K562 (cell line): Measurements from ENCODE around the gene PIK3C2G.

ENCODE experiments used
- BMI1 ChIP-seq: fragments of 150-350 bp; IDR thresholded peaks from 2 replicates; pipeline ENCODE4 v1.6.1; 2014; ENCODE audit warnings: low read length
- C11orf30 ChIP-seq: fragments of 450-650 bp; IDR thresholded peaks from 2 replicates; pipeline ENCODE4 v1.6.1; 2016; ENCODE audit warnings: low read depth, mild to moderate bottlenecking
- GABPB1 ChIP-seq: sonication (generic); formaldehyde crosslinking; IDR thresholded peaks from 2 replicates; pipeline ENCODE4 v1.8.0; 2022; ENCODE audit warnings: mild to moderate bottlenecking, missing genetic modification reagents
- MTA2 ChIP-seq: fragments of 450-650 bp; IDR thresholded peaks from 2 replicates; pipeline ENCODE4 v1.6.1; 2016; ENCODE audit warnings: low read depth
- MTF1 ChIP-seq: fragments of 250-450 bp; sonication (Bioruptor Pico); IDR thresholded peaks from 2 replicates; pipeline ENCODE4 v1.9.0; 2021; ENCODE audit warnings: moderate library complexity, mild to moderate bottlenecking, inconsistent platforms, borderline replicate concordance
- MYNN ChIP-seq, 2 experiments: sonication (generic); formaldehyde crosslinking in 1 of 2; IDR thresholded peaks; 2 replicates each; pipeline versions ENCODE4 v1.5.0 to v1.6.1; 2016 to 2020; ENCODE audit warnings: antibody characterized with exemption in 1 of 2, missing genetic modification reagents in 1 of 2
- NFRKB ChIP-seq: fragments of 450-650 bp; IDR thresholded peaks from 2 replicates; pipeline ENCODE4 v1.6.1; 2016; ENCODE audit warnings: low read depth
- ZNF444 ChIP-seq: fragments of 250-450 bp; sonication (Bioruptor Pico); IDR thresholded peaks from 2 replicates; pipeline ENCODE4 v1.4.0; 2020; ENCODE audit warnings: mild to moderate bottlenecking, moderate library complexity
- TF ChIP-seq, protein P1 (sequence below), 3 experiments: IDR thresholded peaks in 2 of 3; conservative IDR thresholded peaks in 1 of 3; 2 replicates each; pipeline ENCODE4 v1.5.1; 2011 to 2012; ENCODE audit warnings: low read length in 3 of 3, mild to moderate bottlenecking in 3 of 3, control low read depth in 2 of 3, improper control_type of control experiment in 1 of 3, inconsistent platforms in 1 of 3, low read depth in 1 of 3, mixed read lengths in 1 of 3, moderate library complexity in 1 of 3; ENCODE audit not compliant: insufficient read depth in 2 of 3
- TF ChIP-seq, protein P2 (sequence below): sonication (generic); formaldehyde crosslinking; IDR thresholded peaks from 2 replicates; pipeline ENCODE4 v1.5.0; 2020; ENCODE audit warnings: missing genetic modification reagents

DNA sequence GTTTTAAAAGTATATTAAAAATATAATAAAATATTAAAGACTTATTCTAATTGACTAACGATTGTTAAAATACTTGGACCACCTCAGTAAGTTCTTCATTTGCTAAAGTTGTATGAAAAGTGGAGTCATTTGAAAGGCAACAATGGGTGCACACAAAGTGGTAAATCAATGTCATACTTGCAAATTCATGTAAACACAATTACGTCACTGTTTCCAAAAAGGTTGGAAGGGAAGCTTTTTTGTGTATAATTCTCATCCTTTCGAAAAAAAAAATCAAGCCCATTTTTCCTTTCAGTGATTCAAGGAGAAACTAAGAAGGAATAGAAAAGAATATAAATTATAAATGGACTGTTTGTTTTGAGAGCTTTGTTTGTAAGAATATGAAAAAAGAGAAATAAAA is 166.2 kb downstream of the PIK3C2G start:
- TF ChIP-seq BMI1 (no peak), GABPB1 (CRISPR knock-in tag) (no peak), MTA2 (no peak), MTF1 (no peak), C11orf30 (no peak), MYNN (IDR thresholded peaks at IDR 0.05) (no peak), MYNN (CRISPR knock-in tag; IDR thresholded peaks at IDR 0.05) (no peak), ZNF444 (CRISPR knock-in tag) (no peak), NFRKB (no peak)
- TF ChIP-seq, protein P1, sequence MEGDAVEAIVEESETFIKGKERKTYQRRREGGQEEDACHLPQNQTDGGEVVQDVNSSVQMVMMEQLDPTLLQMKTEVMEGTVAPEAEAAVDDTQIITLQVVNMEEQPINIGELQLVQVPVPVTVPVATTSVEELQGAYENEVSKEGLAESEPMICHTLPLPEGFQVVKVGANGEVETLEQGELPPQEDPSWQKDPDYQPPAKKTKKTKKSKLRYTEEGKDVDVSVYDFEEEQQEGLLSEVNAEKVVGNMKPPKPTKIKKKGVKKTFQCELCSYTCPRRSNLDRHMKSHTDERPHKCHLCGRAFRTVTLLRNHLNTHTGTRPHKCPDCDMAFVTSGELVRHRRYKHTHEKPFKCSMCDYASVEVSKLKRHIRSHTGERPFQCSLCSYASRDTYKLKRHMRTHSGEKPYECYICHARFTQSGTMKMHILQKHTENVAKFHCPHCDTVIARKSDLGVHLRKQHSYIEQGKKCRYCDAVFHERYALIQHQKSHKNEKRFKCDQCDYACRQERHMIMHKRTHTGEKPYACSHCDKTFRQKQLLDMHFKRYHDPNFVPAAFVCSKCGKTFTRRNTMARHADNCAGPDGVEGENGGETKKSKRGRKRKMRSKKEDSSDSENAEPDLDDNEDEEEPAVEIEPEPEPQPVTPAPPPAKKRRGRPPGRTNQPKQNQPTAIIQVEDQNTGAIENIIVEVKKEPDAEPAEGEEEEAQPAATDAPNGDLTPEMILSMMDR (IDR thresholded peaks at IDR 0.05 in 2 of 3, conservative IDR thresholded peaks at IDR 0.05 in 1 of 3; ENCODE audit: insufficient read depth in 2 of 3, low read depth in 1 of 3, low read length in 3 of 3) = no peak
- TF ChIP-seq, protein P2, sequence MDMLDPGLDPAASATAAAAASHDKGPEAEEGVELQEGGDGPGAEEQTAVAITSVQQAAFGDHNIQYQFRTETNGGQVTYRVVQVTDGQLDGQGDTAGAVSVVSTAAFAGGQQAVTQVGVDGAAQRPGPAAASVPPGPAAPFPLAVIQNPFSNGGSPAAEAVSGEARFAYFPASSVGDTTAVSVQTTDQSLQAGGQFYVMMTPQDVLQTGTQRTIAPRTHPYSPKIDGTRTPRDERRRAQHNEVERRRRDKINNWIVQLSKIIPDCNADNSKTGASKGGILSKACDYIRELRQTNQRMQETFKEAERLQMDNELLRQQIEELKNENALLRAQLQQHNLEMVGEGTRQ (CRISPR knock-in tag) = no peak
